K562 (cell line): ENCODE data around the gene ADAR. TPM values are rescaled to one million over a fixed set of nuclear protein-coding genes. Genes with fewer than 3 reads are reported as not detected.

Source experiments
- BRD9 ChIP-seq: fragments of 450-650 bp; IDR thresholded peaks from 2 replicates; pipeline ENCODE4 v1.6.1; 2018; ENCODE audit warnings: low read depth; ENCODE audit not compliant: partially characterized antibody
- DACH1 ChIP-seq: fragments of 450-650 bp; IDR thresholded peaks from 2 replicates; pipeline ENCODE4 v1.6.1; 2018; ENCODE audit not compliant: partially characterized antibody
- EGR1 ChIP-seq: fragments of 450-650 bp; conservative IDR thresholded peaks from 2 replicates; pipeline ENCODE4 v1.6.1; 2017; ENCODE audit warnings: mild to moderate bottlenecking
- ETV1 ChIP-seq: fragments of 450-650 bp; conservative IDR thresholded peaks from 2 replicates; pipeline ENCODE4 v1.6.1; 2016; ENCODE audit warnings: missing genetic modification characterization, control low read depth, low read depth, missing compliant biosample characterization
- FOXM1 ChIP-seq, 2 experiments: fragments of 450-650 bp in 1 of 2; sonication (generic) in 1 of 2; formaldehyde crosslinking in 1 of 2; IDR thresholded peaks; 2 replicates each; pipeline versions ENCODE4 v1.6.1 to v1.9.0; 2017 to 2022; ENCODE audit warnings: low read depth in 2 of 2, mild to moderate bottlenecking in 2 of 2, missing genetic modification reagents in 1 of 2, moderate library complexity in 1 of 2
- IFI16 ChIP-seq: fragments of 250-450 bp; sonication (Bioruptor Pico); IDR thresholded peaks from 2 replicates; pipeline ENCODE4 v2.1.2; 2022; ENCODE audit warnings: mild to moderate bottlenecking, inconsistent platforms
- IRF2 ChIP-seq: sonication (generic); formaldehyde crosslinking; IDR thresholded peaks from 2 replicates; pipeline ENCODE4 v1.8.1; 2022; ENCODE audit warnings: mild to moderate bottlenecking, missing genetic modification reagents
- KLF13 ChIP-seq: fragments of 450-650 bp; IDR thresholded peaks from 2 replicates; pipeline ENCODE4 v1.6.1; 2016; ENCODE audit warnings: missing genetic modification characterization, low read depth, mild to moderate bottlenecking, missing compliant biosample characterization, moderate library complexity, borderline replicate concordance
- KLF16 ChIP-seq: IDR thresholded peaks from 2 replicates; pipeline ENCODE4 v1.6.1; 2016; ENCODE audit warnings: antibody characterized with exemption
- LEF1 ChIP-seq: fragments of 450-650 bp; IDR thresholded peaks from 2 replicates; pipeline ENCODE4 v1.6.1; 2016; ENCODE audit warnings: mild to moderate bottlenecking
- MIER1 ChIP-seq: fragments of 450-650 bp; IDR thresholded peaks from 2 replicates; pipeline ENCODE4 v1.6.1; 2016; ENCODE audit warnings: antibody characterized with exemption, mild to moderate bottlenecking, low read depth
- PCBP1 ChIP-seq: fragments of 200-400 bp; formaldehyde crosslinking; IDR thresholded peaks from 2 replicates; pipeline ENCODE4 v1.6.1; 2018; ENCODE audit warnings: mild to moderate bottlenecking, low read depth, low read length; ENCODE audit not compliant: poor library complexity, severe bottlenecking
- POLR2A ChIP-seq: fragments of 450-650 bp; conservative IDR thresholded peaks from 2 replicates; pipeline ENCODE4 v1.6.1; 2016
- RBFOX2 ChIP-seq: fragments of 200-400 bp; formaldehyde crosslinking; IDR thresholded peaks from 2 replicates; pipeline ENCODE4 v1.6.1; 2017; ENCODE audit warnings: low read depth, mild to moderate bottlenecking, low read length, moderate library complexity
- SMAD2 ChIP-seq: fragments of 150-350 bp; IDR thresholded peaks from 2 replicates; pipeline ENCODE4 v1.6.1; 2014; ENCODE audit warnings: low read depth, mild to moderate bottlenecking, low read length
- SMAD4 ChIP-seq: fragments of 250-450 bp; sonication (Bioruptor Pico); conservative IDR thresholded peaks from 2 replicates; pipeline ENCODE4 v1.8.0; 2021; ENCODE audit warnings: inconsistent platforms, mild to moderate bottlenecking, moderate library complexity
- ZNF146 ChIP-seq: IDR thresholded peaks from one replicate; pipeline ENCODE4 v1.6.1; 2018; ENCODE audit warnings: missing compliant biosample characterization; ENCODE audit not compliant: unreplicated experiment
- ZNF23 ChIP-seq: fragments of 250-450 bp; sonication (Bioruptor Pico); IDR thresholded peaks from 2 replicates; pipeline ENCODE4 v1.4.0; 2020; ENCODE audit warnings: mild to moderate bottlenecking
- ZNF282 ChIP-seq: sonication (generic); formaldehyde crosslinking; IDR thresholded peaks from 2 replicates; pipeline ENCODE4 v1.8.1; 2023; ENCODE audit warnings: missing genetic modification reagents
- ZNF354B ChIP-seq: fragments of 250-450 bp; sonication (Bioruptor Pico); IDR thresholded peaks from 2 replicates; pipeline ENCODE4 v1.4.0; 2020
- ZNF57 ChIP-seq: fragments of 450-650 bp; formaldehyde crosslinking; IDR thresholded peaks from 2 replicates; pipeline ENCODE4 v1.4.0; 2020; ENCODE audit warnings: mild to moderate bottlenecking, moderate library complexity
- ZNF583 ChIP-seq: fragments of 250-450 bp; sonication (Bioruptor Pico); IDR thresholded peaks from 2 replicates; pipeline ENCODE4 v1.4.0; 2020
- ZNF668 ChIP-seq: fragments of 250-450 bp; sonication (Bioruptor Pico); IDR thresholded peaks from 2 replicates; pipeline ENCODE4 v1.8.0; 2022; ENCODE audit warnings: mild to moderate bottlenecking, inconsistent platforms
- ZNF785 ChIP-seq: fragments of 250-450 bp; sonication (Bioruptor Pico); IDR thresholded peaks from 2 replicates; pipeline ENCODE4 v1.4.0; 2020; ENCODE audit warnings: mild to moderate bottlenecking
- ZSCAN32 ChIP-seq: fragments of 450-650 bp; formaldehyde crosslinking; IDR thresholded peaks from 2 replicates; pipeline ENCODE4 v1.4.0; 2020; ENCODE audit warnings: mild to moderate bottlenecking, moderate library complexity
- polyA plus RNA-seq, 8 experiments: library from polyadenylated mRNA; depleted of rRNA in 4 of 8; stranded (reverse) in 5 of 8; unstranded in 3 of 8; fragments of >200 nt; fragmentation: Nextera tagmentation in 2 of 8; fragmentation: Illumina TruSeq in 1 of 8; extraction: Ambion mirVana in 2 of 8; extraction: Trizol in 1 of 8; gene quantifications; 2 replicates each; pipeline versions ENCODE4 v1.2.1 to v1.2.3, GENCODE V29; 2011 to 2014; ENCODE audit warnings: inconsistent platforms in 1 of 8, missing spikeins in 1 of 8
- total RNA-seq, 7 experiments: library from RNA; depleted of rRNA in 6 of 7; stranded (reverse); fragments of >200 nt in 6 of 7; fragmentation: Illumina TruSeq in 2 of 7; extraction: Trizol in 2 of 7; gene quantifications; 2 replicates each; pipeline versions ENCODE4 v1.2.1 to v1.2.3, GENCODE V29; 2011 to 2021; ENCODE audit warnings: low replicate concordance in 1 of 7
- TF ChIP-seq, protein P1 (sequence below): fragments of 250-450 bp; sonication (Bioruptor Pico); IDR thresholded peaks from 2 replicates; pipeline ENCODE4 v1.8.0; 2021; ENCODE audit warnings: moderate library complexity, mild to moderate bottlenecking, inconsistent platforms
- TF ChIP-seq, protein P2 (sequence below): IDR thresholded peaks from 2 replicates; pipeline ENCODE4 v1.6.1; 2011; ENCODE audit warnings: borderline replicate concordance, low read depth, mild to moderate bottlenecking, moderate library complexity, low read length; ENCODE audit not compliant: insufficient read depth, poor library complexity, severe bottlenecking
- TF ChIP-seq, protein P3 (sequence below): fragments of 450-650 bp; IDR thresholded peaks from 2 replicates; pipeline ENCODE4 v1.6.1; 2018; ENCODE audit warnings: mild to moderate bottlenecking, low read depth; ENCODE audit not compliant: partially characterized antibody

ADAR gene
- total and polyA plus RNA-seq, 9 of the 15 experiments (the other 6 are each of a cell fraction or from before 2014, with no cell fraction given) = 30.1 to 123 (median 60.2) TPM

DNA sequence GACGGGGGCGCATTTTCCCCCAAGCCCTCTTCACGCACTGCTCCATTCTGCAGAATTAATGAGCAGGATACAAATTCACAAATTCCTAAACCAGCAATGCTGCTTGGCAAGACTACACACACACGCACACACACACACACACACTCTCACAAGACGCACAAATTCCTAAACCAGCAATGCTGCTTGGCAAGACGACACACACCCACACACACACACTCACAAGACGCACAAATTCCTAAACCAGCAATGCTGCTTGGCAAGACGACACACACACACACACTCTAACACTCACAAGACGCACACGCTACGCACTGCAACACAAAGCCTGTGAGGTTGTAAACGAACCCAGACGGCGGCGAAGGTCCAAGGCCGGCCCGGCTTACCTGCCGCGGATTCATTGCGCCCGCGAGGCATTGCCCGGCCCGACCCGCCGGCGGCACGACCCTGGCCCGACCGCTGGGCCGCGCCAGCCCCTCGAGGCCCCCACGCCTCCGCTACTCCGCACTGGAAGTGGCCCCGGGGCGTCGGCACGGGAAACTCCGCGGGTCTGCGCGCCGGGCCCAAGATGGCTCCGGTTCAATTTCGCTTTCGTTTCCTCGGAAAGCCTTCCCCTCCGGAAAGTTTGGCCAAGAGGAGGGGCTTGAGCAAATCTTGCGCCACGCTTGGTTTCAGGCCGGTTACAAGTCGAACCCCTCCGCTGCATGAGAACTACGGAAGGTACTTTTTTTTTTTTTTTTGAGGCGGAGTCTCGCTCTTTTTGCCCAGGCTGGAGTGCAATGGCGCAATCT is at the start of gene ADAR (continued):
- peak; percentile 38; the same call in 1 of the 2 replicates for TF ChIP-seq FOXM1 (IDR thresholded peaks at IDR 0.05; ENCODE audit: low read depth)
- no peak for TF ChIP-seq FOXM1 (CRISPR knock-in tag; IDR thresholded peaks at IDR 0.05; ENCODE audit: low read depth)
- no peak for TF ChIP-seq ZNF146 (CRISPR knock-in tag)
- no peak for TF ChIP-seq DACH1
- no peak for TF ChIP-seq KLF13 (tag)
- no peak for TF ChIP-seq IFI16 (CRISPR knock-in tag)
- peak; percentile 73; the same call in 1 of the 2 replicates for TF ChIP-seq ZNF282 (CRISPR knock-in tag)
- TF ChIP-seq RBFOX2 = peak; percentile 77
- TF ChIP-seq ZNF23 (CRISPR knock-in tag) = no peak
- peak; percentile 54 for TF ChIP-seq EGR1
- TF ChIP-seq ZNF57 (CRISPR knock-in tag) = no peak
- TF ChIP-seq LEF1 = no peak
- TF ChIP-seq MIER1 = no peak
- TF ChIP-seq KLF16 = no peak
- TF ChIP-seq ZNF668 = no peak
- TF ChIP-seq POLR2A = peak; percentile 33; the same call in 1 of the 2 replicates
- no peak for TF ChIP-seq ZNF785 (CRISPR knock-in tag)
- TF ChIP-seq PCBP1 = peak; percentile 68
- no peak for TF ChIP-seq ZNF354B
- TF ChIP-seq, protein P1, sequence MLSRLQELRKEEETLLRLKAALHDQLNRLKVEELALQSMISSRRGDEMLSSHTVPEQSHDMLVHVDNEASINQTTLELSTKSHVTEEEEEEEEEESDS = no peak
- TF ChIP-seq, protein P2, sequence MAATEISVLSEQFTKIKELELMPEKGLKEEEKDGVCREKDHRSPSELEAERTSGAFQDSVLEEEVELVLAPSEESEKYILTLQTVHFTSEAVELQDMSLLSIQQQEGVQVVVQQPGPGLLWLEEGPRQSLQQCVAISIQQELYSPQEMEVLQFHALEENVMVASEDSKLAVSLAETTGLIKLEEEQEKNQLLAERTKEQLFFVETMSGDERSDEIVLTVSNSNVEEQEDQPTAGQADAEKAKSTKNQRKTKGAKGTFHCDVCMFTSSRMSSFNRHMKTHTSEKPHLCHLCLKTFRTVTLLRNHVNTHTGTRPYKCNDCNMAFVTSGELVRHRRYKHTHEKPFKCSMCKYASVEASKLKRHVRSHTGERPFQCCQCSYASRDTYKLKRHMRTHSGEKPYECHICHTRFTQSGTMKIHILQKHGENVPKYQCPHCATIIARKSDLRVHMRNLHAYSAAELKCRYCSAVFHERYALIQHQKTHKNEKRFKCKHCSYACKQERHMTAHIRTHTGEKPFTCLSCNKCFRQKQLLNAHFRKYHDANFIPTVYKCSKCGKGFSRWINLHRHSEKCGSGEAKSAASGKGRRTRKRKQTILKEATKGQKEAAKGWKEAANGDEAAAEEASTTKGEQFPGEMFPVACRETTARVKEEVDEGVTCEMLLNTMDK = peak; percentile 35
- peak; percentile 9; the same call in 1 of the 2 replicates for TF ChIP-seq ZNF583 (CRISPR knock-in tag)
- no peak for TF ChIP-seq SMAD2
- 0 out of 2 replicates have a peak, but pooled peaks have one; percentile 56 for TF ChIP-seq SMAD4 (CRISPR knock-in tag)
- TF ChIP-seq ETV1 = peak; percentile 87
- TF ChIP-seq, protein P3, sequence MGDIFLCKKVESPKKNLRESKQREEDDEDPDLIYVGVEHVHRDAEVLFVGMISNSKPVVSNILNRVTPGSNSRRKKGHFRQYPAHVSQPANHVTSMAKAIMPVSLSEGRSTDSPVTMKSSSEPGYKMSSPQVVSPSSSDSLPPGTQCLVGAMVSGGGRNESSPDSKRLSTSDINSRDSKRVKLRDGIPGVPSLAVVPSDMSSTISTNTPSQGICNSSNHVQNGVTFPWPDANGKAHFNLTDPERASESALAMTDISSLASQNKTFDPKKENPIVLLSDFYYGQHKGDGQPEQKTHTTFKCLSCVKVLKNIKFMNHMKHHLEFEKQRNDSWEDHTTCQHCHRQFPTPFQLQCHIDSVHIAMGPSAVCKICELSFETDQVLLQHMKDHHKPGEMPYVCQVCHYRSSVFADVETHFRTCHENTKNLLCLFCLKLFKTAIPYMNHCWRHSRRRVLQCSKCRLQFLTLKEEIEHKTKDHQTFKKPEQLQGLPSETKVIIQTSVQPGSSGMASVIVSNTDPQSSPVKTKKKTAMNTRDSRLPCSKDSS = no peak
- no peak for TF ChIP-seq ZSCAN32 (CRISPR knock-in tag)
- TF ChIP-seq IRF2 (CRISPR knock-in tag) = peak; percentile 98
- no peak for TF ChIP-seq BRD9
